Stimulated activated CD8-positive, alpha-beta memory T cell treated with anti-CD3 and anti-CD28 coated beads, Interleukin-4, amount 100 ng/mL, for 1 hour (primary cell): ENCODE data around the gene GRIK4.

Source experiments
- DNase-seq, 2 donors: peaks; one replicate each; pipeline ENCODE4 v3.0.0-alpha.2; 2020; ENCODE audit warnings: low read depth in 2 of 2, low spot score in 1 of 2

Gene GRIK4

GRCh38 chr11:120873966-120874735 lies 362.6 kb downstream of the GRIK4 start:
- no peak for DNase-seq

GRCh38 chr11:120875986-120876385 lies 364.4 kb downstream of the GRIK4 start:
- no peak for DNase-seq

GRCh38 chr11:120877746-120878365 lies 366.3 kb downstream of the GRIK4 start:
- DNase-seq, result no peak

GRCh38 chr11:120878781-120879180 lies 367.2 kb downstream of the GRIK4 start:
- no peak for DNase-seq

GRCh38 chr11:120880498-120881175 lies 369.1 kb downstream of the GRIK4 start:
- DNase-seq, result no peak

- no peak for DNase-seq
Measured at GRCh38 chr11:120881596-120881995, 370.0 kb downstream of the GRIK4 start.

GRCh38 chr11:120882175-120882574 lies 370.6 kb downstream of the GRIK4 start:
- no peak for DNase-seq

- DNase-seq, result no peak
Measured at GRCh38 chr11:120883404-120884080, 372.0 kb downstream of the GRIK4 start.

GRCh38 chr11:120884154-120885020 lies 372.8 kb downstream of the GRIK4 start:
- no peak for DNase-seq

GRCh38 chr11:120890609-120891320 lies 379.2 kb downstream of the GRIK4 start:
- no peak for DNase-seq

GRCh38 chr11:120893440-120894201 lies 382.1 kb downstream of the GRIK4 start:
- DNase-seq, result no peak

GRCh38 chr11:120894202-120894985 lies 382.8 kb downstream of the GRIK4 start:
- DNase-seq, result no peak

GRCh38 chr11:120896687-120897086 lies 385.1 kb downstream of the GRIK4 start:
- DNase-seq, result no peak

- no peak for DNase-seq
Measured at GRCh38 chr11:120898568-120898967, 387.0 kb downstream of the GRIK4 start.

GRCh38 chr11:120899720-120900119 lies 388.2 kb downstream of the GRIK4 start:
- DNase-seq, result no peak

GRCh38 chr11:120900643-120901042 lies 389.1 kb downstream of the GRIK4 start:
- DNase-seq, result no peak

- no peak for DNase-seq
Measured at GRCh38 chr11:120903686-120904085, 392.1 kb downstream of the GRIK4 start.

GRCh38 chr11:120904116-120904515 lies 392.6 kb downstream of the GRIK4 start:
- no peak for DNase-seq

GRCh38 chr11:120906766-120907165 lies 395.2 kb downstream of the GRIK4 start:
- no peak for DNase-seq
